ENCODE measurements around the gene CA5B.
"Not testable (repeated sequence)": the region's sequence is repeated elsewhere in the genome, so short reads cannot be mapped to it uniquely, and the experiment has no call there.

Gene CA5B

GRCh38 chrX:15814771-15815365 is 76.8 kb downstream of the CA5B start:
- DNase-seq: no peak

GRCh38 chrX:15815779-15816437 is 77.8 kb downstream of the CA5B start:
- no peak for DNase-seq

- DNase-seq: no peak
These were observed 78.4 kb downstream of the CA5B start for GRCh38 chrX:15816438-15816809.

GRCh38 chrX:15816886-15817285 is 78.8 kb downstream of the CA5B start:
- no peak for DNase-seq

GRCh38 chrX:15820106-15821073 is 82.3 kb downstream of the CA5B start:
- DNase-seq: no peak

- DNase-seq: no peak
These were observed 84.9 kb downstream of the CA5B start for GRCh38 chrX:15822922-15823321.

GRCh38 chrX:15825936-15826335 is 87.9 kb downstream of the CA5B start:
- no peak for DNase-seq

- DNase-seq: no peak
These were observed 91.1 kb downstream of the CA5B start for GRCh38 chrX:15829217-15829616.

GRCh38 chrX:15831347-15831746 is 93.3 kb downstream of the CA5B start:
- not testable (repeated sequence) for DNase-seq

GRCh38 chrX:15834053-15834452 is 96.0 kb downstream of the CA5B start:
- no peak for DNase-seq

- DNase-seq: no peak
These were observed 96.9 kb downstream of the CA5B start for GRCh38 chrX:15834827-15835595.
